Right lung (tissue), 5 donors: Measurements from ENCODE around the gene SGSH. TPM values are rescaled to one million over a fixed set of nuclear protein-coding genes. Genes with fewer than 3 reads are reported as not detected.
A peak's percentile ranks its signal among the peaks of the same experiment; 100 is the strongest.

ENCODE experiments used
- DNase-seq, 2 donors: peaks; one replicate each; pipeline ENCODE4 v3.0.0-alpha.2; 2013
- polyA plus RNA-seq, 5 donors: library from polyadenylated mRNA; unstranded; fragments of 120-200 nt; gene quantifications; one replicate each; pipeline versions ENCODE4 v1.2.1 to v1.2.3, GENCODE V29; 2013; ENCODE audit warnings: inconsistent platforms in 1 of 5, low replicate concordance in 1 of 5; ENCODE audit not compliant: insufficient read length in 5 of 5, insufficient read depth in 1 of 5

Gene SGSH
- polyA plus RNA-seq, 5 donors: 34.8 to 43.7 (median 41.2) TPM

DNA sequence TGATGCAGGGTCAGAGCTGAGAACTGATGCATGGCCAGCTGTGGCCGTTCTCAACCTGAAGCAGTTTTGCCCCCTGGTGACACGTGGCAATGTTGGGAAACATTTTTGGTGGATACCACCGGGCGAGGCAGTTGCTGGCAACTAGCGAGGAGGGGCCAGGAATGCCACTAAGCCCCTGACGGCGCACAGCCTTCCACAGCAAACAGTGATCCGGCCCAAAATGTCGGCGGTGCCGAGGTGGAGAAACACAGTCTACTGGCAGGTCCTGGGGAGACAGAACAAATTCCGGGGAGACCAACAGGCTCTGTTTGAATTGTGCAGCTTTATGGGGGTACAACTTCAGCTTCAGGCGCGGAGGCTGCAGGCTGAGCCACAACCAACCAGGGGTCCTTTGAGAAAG is 8.3 kb upstream of the SGSH start:
- no peak for DNase-seq

DNA sequence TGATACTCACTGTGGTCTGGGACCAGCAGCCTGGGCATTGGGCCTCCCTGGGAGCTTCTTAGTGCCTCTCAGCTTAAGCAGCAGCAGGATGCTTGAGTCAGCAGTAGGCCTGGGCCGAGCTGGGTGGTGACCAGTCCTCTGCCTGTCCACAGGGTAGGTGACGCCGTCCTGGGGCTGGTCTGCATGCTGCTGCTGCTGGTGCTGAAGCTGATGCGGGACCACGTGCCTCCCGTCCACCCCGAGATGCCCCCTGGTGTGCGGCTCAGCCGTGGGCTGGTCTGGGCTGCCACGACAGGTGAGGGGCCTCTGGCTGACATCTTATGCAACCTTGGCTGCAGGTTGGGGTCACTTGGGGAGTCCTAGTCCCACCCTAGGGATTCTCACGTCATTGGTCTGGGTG is 7.5 kb upstream of the SGSH start:
- no peak for DNase-seq

DNA sequence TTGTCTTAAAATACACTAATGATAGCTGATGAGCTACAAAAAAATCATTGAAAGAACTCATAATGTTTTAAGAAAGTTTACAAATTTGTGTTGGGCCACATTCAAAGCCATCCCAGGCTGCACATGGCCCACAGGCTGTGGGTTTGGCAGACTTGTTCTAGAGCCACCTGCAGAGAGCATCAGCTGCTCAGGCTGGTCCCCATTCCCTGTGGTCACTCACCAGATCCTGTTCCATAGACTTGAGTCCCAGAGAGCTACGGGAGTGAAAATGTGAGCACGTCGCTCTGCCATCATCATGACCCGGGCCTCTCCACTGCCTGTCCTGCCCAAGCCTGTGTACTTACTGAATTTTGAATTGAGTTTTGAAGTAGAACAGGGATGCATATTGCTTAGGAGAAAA is 7.0 kb upstream of the SGSH start:
- DNase-seq: no peak

DNA sequence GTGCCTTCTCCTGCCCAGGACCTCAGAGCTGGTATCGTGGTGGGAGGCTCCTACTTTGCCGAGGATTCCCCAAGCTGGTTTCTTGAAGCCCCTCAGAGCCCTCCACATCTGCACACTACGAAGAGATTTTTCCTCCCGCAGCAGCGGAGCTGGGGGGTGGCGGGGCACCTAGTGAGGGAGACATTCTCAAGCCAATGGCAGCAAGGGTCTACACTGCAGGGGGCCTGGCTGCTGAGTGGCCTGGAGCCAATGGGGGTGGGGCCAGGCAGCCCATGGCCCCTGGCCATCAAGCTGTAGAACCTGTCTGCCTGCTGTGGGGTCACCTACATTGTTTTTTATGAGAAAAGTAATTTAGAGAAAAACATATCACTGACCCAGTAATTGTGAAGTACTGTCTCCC is 5.1 kb upstream of the SGSH start:
- DNase-seq: no peak

DNA sequence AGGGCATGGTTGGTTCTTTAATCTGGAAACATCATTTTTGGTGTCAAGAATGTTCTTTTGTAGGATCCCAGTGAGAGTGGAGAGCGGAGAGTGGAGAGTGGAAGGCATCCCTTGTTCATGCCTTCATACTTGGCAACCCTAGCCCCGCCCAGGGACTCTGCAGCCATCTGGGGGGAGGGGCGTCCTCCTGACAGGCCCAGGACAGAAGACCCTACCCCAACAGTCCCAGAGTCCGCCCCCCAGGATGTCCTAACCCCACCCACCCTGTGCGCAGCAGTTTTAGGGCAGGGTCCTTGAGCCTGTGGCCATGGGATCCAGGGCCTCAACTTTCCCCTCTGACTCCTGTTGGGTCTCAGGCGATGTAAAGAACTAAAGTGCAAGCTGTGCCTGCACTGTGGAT is 4.5 kb upstream of the SGSH start:
- no peak for DNase-seq

DNA sequence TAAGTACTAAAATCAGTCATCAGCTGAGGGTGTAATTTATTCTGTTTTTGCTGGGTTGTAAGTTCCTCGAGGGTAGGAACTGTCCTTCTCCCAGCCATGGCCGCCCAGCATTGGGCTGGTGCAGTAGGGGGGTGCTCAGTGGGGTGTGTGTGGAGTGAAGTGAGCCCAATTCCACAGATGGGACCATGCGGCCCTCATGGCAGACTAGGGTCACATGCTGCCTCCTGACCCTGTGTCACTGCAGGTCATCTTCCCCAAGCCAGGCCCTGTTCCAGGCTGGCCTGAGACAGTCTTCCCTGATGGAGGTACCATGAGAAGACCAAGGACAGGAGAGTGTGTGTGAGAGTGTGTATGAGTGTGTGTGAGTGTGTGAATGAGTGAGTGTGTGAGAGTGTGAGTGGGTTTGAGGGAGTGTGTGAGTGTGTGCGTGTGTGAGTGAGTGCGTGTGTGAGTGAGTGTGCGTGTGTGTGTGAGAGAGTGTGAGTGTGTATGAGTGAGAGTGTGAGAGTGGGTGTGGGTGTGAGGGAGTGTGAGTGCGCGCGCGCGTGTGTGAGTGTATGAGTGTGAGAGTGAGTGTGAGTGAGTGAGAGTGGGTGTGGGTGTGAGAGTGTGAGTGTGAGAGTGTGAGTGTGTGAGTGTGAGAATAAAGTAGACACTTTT is 3.8 kb upstream of the SGSH start:
- no peak for DNase-seq

DNA sequence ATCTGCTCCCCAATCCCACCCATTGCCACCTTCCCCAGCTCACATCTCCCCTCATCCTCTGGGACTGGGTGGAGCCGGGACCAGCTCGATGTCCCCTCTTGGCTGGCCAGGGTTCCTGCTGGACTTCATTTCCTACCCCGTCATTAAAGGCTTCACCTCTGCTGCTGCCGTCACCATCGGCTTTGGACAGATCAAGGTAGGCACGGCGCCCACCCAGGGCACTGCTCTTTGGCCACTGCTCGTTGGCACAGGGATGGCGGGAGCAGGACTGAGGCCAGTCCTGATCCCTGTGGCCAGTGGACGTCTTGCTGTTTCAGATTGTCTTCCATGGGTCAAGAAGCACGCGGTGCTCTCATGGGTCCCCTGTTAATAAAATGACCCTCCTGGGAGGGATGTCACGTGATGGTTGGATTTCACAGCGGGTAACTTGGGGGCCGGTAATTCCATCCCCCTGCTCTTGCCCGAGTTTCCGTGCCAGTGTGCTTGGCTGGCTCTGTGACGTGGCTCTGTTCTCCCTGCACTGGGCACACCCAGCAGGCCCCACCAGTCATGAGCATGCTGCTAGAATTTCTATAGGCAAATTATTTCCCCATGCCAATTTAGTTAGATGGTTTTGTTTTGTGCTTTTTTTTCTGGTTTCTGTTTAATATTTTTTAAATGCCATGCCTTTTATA is 3.1 kb upstream of the SGSH start:
- no peak for DNase-seq

DNA sequence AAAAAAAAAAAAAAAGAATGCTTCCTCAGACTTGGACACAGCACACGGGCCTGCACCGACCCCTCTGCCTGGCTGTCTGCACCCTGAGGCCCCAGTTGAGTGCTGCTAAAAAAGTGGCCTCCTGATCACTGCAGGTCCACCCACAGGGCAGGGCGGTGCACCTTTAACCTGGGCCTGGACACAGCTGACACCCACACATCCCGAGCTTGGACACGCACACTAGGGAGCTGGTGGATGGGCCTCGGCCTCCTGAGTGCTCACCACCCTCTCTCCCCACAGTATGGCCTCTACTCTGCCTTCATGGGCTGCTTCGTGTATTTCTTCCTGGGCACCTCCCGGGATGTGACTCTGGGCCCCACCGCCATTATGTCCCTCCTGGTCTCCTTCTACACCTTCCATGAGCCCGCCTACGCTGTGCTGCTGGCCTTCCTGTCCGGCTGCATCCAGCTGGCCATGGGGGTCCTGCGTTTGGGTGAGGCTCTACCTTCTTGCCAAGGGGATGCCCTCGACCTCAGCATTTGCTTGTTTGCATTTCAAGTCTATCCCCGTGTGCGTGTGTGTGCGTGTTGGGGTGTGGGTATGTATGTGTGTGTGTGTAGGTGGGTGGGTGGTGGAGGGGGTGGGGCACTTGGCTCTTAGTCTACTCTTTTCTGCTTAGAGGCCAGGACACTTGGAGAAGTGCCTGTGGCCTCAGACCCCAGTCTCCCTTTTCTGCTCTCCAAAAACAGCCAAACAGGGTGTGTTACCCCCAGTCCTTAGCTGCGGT is 2.4 kb upstream of the SGSH start:
- no peak for DNase-seq

DNA sequence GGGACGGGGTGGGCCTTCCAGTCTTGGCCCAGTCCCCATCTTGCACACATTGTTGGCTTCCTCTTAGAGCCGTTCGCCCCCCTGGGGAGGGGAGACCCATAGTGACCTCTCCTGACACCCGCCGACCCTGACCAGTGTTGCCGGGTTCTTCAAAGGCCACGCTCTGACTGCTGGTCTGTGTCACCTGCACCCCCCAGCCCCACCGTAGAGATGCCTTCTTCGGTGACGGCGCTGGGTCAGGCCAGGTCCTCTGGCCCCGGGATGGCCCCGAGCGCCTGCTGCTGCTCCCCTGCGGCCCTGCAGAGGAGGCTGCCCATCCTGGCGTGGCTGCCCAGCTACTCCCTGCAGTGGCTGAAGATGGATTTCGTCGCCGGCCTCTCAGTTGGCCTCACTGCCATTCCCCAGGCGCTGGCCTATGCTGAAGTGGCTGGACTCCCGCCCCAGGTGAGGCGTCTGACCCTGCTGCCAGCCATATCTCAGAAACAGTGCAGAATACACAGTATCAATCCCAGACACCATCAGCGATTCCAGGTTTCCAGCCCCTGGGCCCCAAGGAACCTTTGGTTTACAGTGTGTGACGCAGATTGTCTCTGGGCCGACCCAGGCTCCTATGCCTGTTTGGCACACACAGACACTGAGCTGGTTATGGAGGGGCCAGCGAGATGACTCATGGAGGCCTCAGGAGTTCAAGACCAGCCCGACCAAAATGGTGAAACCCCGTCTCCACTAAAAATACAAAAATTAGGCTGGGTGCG is 1.4 kb upstream of the SGSH start:
- DNase-seq: no peak

DNA sequence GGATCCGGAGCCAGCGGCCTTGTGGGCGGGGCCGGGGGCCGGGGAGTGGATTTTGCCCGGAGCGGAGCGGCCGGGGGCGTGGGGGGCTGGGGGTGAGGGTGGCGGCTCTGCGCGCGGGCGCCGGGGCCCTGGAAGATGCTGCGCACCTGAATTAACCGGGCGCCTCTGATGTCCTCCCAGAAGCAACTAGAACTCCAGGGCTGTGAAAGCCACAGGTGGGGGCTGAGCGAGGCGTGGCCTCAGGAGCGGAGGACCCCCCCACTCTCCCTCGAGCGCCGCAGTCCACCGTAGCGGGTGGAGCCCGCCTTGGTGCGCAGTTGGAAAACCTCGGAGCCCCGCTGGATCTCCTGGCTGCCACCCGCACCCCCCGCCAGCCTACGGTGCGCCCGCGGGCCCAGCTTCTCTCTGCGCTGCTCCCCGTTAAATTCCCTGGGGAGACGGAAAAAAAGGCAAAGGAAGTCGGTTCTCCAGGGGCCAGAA is 643 bp upstream of the SGSH start:
- DNase-seq: peak; percentile 3 to 8

DNA sequence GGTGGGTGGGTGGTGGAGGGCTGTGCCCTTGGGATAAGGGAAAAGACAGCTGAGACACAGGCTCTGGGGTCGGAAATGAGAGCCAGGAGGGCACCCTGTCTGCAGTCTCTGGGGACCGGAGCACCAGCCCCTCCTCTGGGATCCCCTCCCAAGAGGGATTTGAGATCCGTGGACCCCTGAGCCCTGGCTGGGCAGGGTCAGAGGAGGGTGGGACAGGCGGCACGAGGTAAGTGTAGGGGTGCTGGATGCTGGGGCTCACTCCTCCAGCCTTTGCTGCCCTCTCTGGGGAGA is 425 bp downstream of the SGSH start:
- no peak for DNase-seq

DNA sequence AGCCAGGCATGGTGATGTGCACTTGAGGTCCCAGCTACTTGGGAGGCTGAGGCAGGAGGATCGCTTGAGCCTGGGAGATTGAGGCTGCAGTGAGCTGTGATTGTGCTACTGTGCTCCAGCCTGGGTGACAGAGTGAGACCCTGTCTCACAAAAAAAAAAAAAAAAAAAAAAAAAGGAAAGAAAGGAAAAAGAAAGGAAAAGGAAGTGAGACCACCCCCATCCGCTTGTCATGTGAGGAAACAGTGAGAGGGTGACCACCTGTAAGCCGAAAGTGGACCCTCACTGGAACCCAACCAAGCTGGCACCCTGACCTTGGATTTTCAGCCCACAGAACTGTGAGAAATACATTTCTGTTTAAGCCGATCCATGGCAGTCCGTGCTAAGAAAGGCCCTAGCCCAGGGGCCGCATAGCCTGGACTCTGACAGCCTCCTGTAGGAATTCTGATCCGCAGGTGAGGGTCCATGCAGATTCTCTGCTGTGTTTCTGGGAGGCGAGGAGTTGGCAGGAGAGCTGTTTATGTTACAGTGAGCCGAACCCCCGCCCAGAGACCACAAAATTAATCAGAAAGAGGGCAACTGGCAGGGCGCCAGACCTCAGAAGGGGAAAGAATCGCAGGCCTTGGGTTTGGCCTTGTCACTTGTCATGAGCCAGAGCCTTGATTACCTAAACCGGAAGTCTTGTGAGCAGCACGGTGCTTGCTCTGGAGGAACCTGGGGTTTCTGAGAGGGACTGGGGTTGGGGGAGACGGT is 945 bp downstream of the SGSH start:
- DNase-seq: peak; percentile 59 to 60

DNA sequence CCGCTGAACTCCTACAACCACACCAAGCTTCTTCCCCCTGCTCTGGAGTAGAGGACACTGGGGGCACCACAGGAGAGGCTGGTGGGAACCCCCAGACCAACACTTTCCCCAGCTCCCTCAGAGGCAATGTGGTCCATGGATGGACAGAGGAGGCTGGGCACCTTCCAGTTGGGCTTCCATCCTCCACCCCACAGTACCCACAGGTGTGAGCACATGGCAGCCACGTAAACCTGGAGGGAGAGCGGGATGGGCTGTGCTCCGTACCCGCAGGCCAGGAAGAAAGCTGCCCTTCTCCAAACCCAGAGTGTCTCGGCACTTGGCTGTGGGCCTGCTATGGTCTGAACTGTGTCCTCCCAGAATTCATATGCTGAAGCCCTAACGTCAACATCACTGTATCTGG is 1.7 kb downstream of the SGSH start:
- no peak for DNase-seq

DNA sequence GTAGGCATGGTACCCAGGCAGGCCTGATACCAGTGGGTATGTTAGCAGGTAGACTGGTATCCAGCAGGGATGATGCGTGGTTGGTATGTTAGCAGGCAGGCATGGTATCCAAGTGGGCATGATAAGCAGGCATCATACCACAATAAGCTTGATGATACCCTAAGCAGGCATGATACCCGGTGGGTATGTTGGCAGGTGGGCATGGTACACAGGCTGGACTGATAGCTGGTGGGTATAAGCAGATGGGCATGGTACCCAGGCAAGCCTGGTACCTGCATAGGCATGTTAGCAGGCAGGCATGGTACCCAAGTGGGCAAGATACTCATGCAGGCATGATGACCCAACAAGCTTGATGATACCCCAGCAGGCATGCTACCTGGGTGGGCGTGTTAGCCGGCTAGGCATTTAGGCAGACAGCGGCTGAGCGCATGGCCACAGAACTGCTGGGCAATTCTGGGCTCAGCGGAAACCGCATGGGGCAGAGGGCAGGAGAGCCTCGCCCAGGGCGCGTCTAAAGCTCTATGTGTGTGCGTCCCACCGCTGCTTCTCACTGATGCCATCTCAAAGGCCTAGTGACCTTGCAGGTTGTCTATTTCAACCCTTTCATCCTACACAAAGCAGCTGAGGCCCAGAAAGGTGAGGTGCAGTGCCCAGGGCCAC is 2.3 kb downstream of the SGSH start:
- no peak for DNase-seq

DNA sequence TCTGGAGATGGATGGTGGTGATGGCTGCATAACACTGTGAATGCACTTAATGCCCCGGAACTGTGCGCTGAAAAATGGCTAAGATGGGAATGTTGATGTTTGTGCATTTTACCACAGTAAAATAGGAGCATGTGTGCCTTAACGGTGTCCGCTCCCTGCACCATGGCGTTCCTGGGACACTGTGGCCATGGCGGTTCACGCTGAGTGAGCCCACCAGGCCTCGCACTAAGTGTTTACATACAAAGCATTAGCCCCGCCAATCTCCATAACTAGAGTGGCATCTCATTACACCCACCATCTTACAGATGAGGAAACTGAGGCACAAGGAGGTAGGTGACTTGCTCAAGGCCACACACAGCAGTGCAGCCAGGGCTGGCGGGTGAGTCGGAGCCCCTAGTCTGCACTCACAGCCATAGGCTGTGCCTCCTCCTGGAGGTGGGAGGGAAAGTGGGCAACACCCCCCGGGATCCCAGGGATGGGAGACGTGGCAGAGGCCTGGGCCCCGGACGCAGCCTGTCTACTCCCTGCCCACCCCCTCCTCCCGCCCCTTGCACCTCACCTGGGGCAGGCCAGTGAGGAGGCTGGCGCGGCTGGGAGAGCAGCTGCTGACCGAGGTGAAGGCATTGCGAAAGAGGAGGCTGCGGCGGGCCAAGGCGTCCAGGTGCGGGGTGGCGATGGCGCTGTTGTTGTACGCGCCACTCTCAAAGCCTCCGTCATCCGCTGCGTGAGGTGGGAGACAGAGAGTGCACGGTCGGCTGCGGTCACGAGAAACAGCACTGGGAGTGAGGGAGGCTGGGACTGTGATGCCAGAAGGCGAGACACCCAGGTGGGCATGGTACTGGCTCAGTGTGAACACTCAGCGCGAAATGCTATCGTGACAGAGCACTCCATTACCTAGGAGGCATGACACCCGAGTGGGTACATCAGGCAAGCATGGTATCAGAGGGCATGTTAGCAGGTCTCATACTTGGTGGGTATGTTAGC is 3.4 kb downstream of the SGSH start:
- DNase-seq: no peak

DNA sequence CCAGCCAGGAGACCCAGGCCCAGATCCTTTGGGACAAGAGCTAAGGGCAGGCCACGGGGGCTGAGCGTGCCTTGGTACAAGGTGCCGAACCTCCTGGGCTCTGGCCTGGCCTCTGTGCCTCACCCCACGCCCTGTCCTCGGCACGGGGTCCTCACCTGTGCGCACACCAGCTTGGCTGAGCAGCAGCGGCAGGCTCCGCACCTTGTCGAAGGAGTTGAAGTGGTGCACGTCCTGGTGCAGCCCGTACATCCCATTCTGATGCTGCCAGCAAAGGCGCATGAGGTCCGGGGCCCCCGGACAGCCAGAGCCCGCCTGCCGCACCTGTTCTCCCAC is 5.3 kb downstream of the SGSH start:
- no peak for DNase-seq

DNA sequence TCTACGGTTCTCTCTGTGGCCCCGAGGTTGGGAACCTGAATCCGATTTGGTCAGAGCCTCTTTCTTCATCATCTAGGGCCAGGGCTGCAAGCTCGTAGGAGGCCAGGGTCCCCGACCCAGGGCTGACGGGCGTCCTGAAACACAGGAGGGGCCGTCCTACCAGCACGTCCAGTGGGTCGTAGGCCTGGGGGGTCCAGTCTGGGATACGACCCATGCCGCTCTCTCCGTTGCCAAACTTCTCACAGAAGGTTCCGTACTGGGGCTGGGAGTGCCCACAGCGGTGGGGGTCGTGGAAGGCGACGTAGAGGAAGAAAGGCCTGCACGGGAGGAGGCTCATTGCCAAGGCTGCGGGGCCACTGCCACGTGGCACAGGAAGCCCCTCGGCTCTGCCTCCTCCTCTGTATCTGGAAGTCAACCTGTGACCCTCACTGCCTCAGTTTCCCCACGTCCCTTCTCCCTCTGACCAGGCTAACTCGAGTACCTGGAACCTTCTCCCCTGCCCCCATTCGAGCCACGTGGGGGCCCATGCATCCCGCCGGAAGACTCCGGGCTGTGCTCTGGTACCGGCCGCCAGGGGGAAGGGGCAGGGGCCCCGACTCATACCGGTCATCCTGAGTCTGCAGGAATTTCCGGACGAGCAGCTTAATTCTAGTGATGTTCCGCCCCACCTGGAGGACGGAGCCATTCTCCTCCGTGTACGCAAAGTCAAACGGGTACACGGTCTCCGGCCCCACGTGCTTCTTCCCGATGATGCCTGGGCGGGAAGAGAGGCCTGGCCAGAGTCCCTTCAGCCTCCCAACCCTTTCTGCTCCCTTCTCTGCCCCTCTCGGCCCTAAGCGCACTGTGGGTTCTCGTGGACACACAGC is 5.9 kb downstream of the SGSH start:
- DNase-seq: no peak

DNA sequence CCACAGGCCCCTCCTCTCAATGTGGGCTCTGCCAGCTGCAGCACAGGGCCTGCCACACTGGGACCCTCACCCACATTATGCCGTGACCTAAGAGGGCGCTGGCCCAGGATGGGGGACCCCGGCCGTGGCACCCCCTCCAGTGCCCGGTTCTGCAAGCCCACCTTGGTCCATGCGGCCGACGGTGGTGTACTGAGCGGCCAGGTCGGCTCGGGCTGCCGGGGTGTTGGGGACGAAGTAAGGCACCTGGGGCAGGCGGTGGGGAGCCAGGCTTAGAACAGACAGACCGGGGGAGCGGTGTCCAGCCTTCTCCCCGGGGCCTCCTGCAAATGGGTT is 6.5 kb downstream of the SGSH start:
- no peak for DNase-seq

DNA sequence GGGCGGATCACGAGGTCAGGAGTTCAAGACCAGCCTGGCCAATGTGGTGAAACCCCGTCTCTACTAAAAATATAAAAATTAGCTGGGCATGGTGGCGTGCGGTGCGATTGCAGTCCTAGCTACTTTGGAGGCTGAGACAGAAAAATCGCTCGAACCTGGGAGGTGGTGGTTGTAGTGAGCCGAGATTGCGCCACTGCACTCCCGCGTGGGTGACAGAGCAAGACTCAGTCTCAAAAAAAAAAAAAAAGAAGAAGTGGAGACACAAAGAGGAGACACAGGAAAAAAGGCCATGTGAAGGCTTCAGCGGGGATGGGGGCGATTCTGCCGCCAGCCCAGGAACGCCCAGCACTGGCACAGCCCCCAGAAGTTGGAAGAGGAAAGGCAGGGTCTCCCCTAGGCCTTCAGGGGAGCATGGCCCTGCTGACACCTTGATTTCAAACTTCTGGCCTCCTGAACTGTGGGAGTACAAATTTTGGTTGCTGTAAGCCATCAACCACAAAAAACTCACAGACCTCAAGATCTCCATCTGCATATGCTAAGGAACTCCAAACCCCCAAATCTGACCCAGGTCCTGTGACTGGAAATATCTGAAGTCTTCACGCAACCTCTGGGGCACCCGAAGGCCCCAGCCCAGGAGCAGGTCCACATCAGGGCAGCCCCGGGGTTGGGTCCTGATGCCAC is 7.0 kb downstream of the SGSH start:
- DNase-seq: no peak
